Fibroblast of lung (primary cell): ENCODE results near the gene MYO18A. TPM values are rescaled to one million over a fixed set of nuclear protein-coding genes. Genes with fewer than 3 reads are reported as not detected.

Experiments used
- DNase-seq, 2 donors: peaks; one replicate each; pipeline versions ENCODE4 v3.0.0 to v3.0.0-alpha.2; 2010; ENCODE audit warnings: low read depth in 2 of 2
- H2AFZ ChIP-seq: 2 replicates; pipeline ENCODE4 v1.5.1; 2012; ENCODE audit warnings: low read length, control low read depth, inconsistent platforms
- H3K27ac ChIP-seq: 2 replicates; pipeline ENCODE4 v1.5.1; 2011; ENCODE audit warnings: low read length, control low read depth; ENCODE audit not compliant: insufficient read depth
- H3K27me3 ChIP-seq: 2 replicates; pipeline ENCODE4 v1.5.1; 2011; ENCODE audit warnings: mild to moderate bottlenecking, low read length; ENCODE audit not compliant: control insufficient read depth, insufficient read depth
- H3K36me3 ChIP-seq: 2 replicates; pipeline ENCODE4 v1.5.1; 2011; ENCODE audit warnings: low read length; ENCODE audit not compliant: control insufficient read depth, insufficient read depth
- H3K4me1 ChIP-seq: 2 replicates; pipeline ENCODE4 v1.5.1; 2011; ENCODE audit warnings: low read length; ENCODE audit not compliant: control insufficient read depth, insufficient read depth; ENCODE audit errors: extremely low read depth
- H3K4me2 ChIP-seq: 2 replicates; pipeline ENCODE4 v1.5.1; 2011; ENCODE audit warnings: low read length, control low read depth; ENCODE audit not compliant: insufficient read depth; ENCODE audit errors: extremely low read depth
- H3K4me3 ChIP-seq, 4 experiments: fragments of 200-600 bp in 1 of 4; sonication (generic) in 1 of 4; replicated peaks in 1 of 4; 2 replicates each; pipeline ENCODE4 v1.5.1; 2011 to 2016; ENCODE audit warnings: low read length in 4 of 4, low read depth in 3 of 4, mild to moderate bottlenecking in 3 of 4, control low read depth in 2 of 4, inconsistent platforms in 1 of 4, mixed read lengths in 1 of 4; ENCODE audit not compliant: insufficient read depth in 1 of 4; ENCODE audit errors: control extremely low read depth in 1 of 4
- H3K79me2 ChIP-seq: 2 replicates; pipeline ENCODE4 v1.5.1; 2012; ENCODE audit warnings: mild to moderate bottlenecking, low read length, inconsistent platforms; ENCODE audit not compliant: control insufficient read depth, insufficient read depth
- H3K9ac ChIP-seq: 2 replicates; pipeline ENCODE4 v1.5.1; 2011; ENCODE audit warnings: mild to moderate bottlenecking, low read length, control low read depth; ENCODE audit not compliant: insufficient read depth
- H3K9me3 ChIP-seq: 2 replicates; pipeline ENCODE4 v1.5.1; 2012; ENCODE audit warnings: low read depth, low read length; ENCODE audit not compliant: control insufficient read depth, insufficient read depth
- H4K20me1 ChIP-seq: 2 replicates; pipeline ENCODE4 v1.5.1; 2011; ENCODE audit warnings: low read length; ENCODE audit not compliant: control insufficient read depth, insufficient read depth; ENCODE audit errors: extremely low read depth
- CTCF ChIP-seq, 2 donors: IDR thresholded peaks in 1 of 2; conservative IDR thresholded peaks in 1 of 2; 1 replicate in 1 of 2; 2 replicates in 1 of 2; pipeline ENCODE4 v1.5.1; 2011 to 2012; ENCODE audit warnings: low read length in 2 of 2, control low read depth in 1 of 2, inconsistent platforms in 1 of 2, low read depth in 1 of 2, mild to moderate bottlenecking in 1 of 2
- EZH2 ChIP-seq: IDR thresholded peaks from 2 replicates; pipeline ENCODE4 v1.5.1; 2012; ENCODE audit warnings: low read length, control low read depth, mild to moderate bottlenecking; ENCODE audit errors: missing control alignments
- polyA plus RNA-seq, 2 donors: library from polyadenylated mRNA; depleted of rRNA in 1 of 2; stranded (reverse) in 1 of 2; unstranded in 1 of 2; fragments of >200 nt; gene quantifications; 2 replicates each; pipeline ENCODE4 v1.2.1, GENCODE V29; 2011 to 2012; ENCODE audit warnings: missing spikeins in 1 of 2
- total RNA-seq: library from RNA; depleted of rRNA; stranded (reverse); fragments of >200 nt; gene quantifications from 2 replicates; pipeline ENCODE4 v1.2.1, GENCODE V29; 2014

Gene MYO18A
- total and polyA plus RNA-seq, 2 donors (not counting 1 experiment from before 2014, with no cell fraction given): 11.7 to 133 TPM

- H3K4me1 ChIP-seq: peaks cover 13% of the 10 kb centered on the region
- H3K9me3 ChIP-seq: no peaks in the 10 kb centered on the region
- no peak overlapping the region for H3K9ac ChIP-seq
- H3K27me3 ChIP-seq: no peaks in the 10 kb centered on the region
- H3K79me2 ChIP-seq: no peaks in the 10 kb centered on the region
- H3K4me2 ChIP-seq: no peak overlapping the region
- H4K20me1 ChIP-seq: no peaks in the 10 kb centered on the region
- no peak overlapping the region for H3K4me3 ChIP-seq
- H3K36me3 ChIP-seq: no peaks in the 10 kb centered on the region
- no peak overlapping the region for H3K27ac ChIP-seq
- H2AFZ ChIP-seq: no peak overlapping the region
- no peak for DNase-seq
- TF ChIP-seq CTCF (conservative IDR thresholded peaks at IDR 0.05 in 1 of 2, IDR thresholded peaks at IDR 0.05 in 1 of 2; ENCODE audit: low read depth in 1 of 2, low read length in 2 of 2): no peak
- no peak for TF ChIP-seq EZH2
Observed at GRCh38 chr17:29175349-29175748, 4.8 kb downstream of the MYO18A start.

- Histone ChIP-seq H3K79me2 (no peaks in the 10 kb centered on the region), H3K9ac (no peak overlapping the region), H2AFZ (no peak overlapping the region), H4K20me1 (no peaks in the 10 kb centered on the region), H3K27me3 (no peaks in the 10 kb centered on the region), H3K4me2 (no peak overlapping the region), H3K4me3 (no peak overlapping the region), H3K9me3 (no peaks in the 10 kb centered on the region), H3K36me3 (no peaks in the 10 kb centered on the region), H3K4me1 (peaks cover 8% of the 10 kb centered on the region), H3K27ac (no peak overlapping the region)
- DNase-seq: no peak
- no peak for TF ChIP-seq EZH2
Observed at GRCh38 chr17:29172589-29172988, 7.6 kb downstream of the MYO18A start.

GRCh38 chr17:29170682-29171081 lies 9.5 kb downstream of the MYO18A start:
- Histone ChIP-seq H2AFZ (no peak overlapping the region), H3K27ac (no peak overlapping the region), H3K79me2 (no peaks in the 10 kb centered on the region), H3K9me3 (no peaks in the 10 kb centered on the region), H3K4me1 (no peaks in the 10 kb centered on the region), H3K36me3 (peaks cover 3% of the 10 kb centered on the region), H3K27me3 (no peaks in the 10 kb centered on the region), H3K4me2 (no peak overlapping the region), H3K4me3 (no peak overlapping the region), H3K9ac (no peak overlapping the region), H4K20me1 (no peaks in the 10 kb centered on the region)
- TF ChIP-seq EZH2: no peak
- TF ChIP-seq CTCF (conservative IDR thresholded peaks at IDR 0.05 in 1 of 2, IDR thresholded peaks at IDR 0.05 in 1 of 2; ENCODE audit: low read depth in 1 of 2, low read length in 2 of 2): no peak
- no peak for DNase-seq
